Breast epithelium (tissue), 3 donors: ENCODE results near the gene COL4A2.

Experiments
- POLR2A ChIP-seq: fragments of 450-650 bp; IDR thresholded peaks from one replicate; pipeline ENCODE4 v1.6.1; 2016; ENCODE audit warnings: antibody characterized with exemption, mild to moderate bottlenecking, moderate library complexity
- TF ChIP-seq, protein P1 (sequence below), 3 donors: fragments of 450-650 bp; IDR thresholded peaks; one replicate each; pipeline ENCODE4 v1.5.1; 2016 to 2017; ENCODE audit warnings: antibody characterized with exemption in 3 of 3, mild to moderate bottlenecking in 3 of 3, moderate library complexity in 3 of 3

DNA sequence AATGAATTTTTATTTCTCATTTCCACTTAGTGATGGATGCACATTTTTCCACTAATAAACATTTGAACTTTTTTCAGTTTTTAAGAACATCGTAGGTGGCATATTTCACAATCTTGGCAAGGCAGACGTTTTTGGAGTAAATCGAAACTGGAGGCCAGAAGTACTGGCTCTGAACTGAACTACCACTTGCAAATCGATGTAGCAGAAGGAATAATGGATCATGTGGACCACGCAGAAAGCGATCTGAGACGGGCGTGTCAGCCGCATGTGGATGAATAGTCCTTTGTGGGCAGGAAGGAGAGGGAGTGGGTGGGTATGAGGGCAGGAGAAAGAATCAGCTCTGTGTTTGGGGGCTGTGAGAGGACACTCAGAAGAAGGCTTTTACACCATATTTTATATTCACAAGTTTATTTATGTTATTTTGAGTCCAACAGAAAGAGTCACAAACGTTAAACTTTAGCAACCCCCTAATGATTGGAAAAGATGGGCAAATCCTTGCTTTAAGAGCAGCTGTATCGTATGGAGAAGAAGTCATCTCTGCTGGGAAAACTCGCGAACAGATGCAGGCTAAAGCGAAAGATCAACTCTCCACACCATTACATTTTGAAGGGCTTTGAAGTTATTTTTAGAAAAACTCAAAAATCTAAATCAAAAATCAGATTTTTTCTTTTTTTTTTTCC is 90.5 kb downstream of the COL4A2 start:
- TF ChIP-seq POLR2A = no peak
- TF ChIP-seq, protein P1, sequence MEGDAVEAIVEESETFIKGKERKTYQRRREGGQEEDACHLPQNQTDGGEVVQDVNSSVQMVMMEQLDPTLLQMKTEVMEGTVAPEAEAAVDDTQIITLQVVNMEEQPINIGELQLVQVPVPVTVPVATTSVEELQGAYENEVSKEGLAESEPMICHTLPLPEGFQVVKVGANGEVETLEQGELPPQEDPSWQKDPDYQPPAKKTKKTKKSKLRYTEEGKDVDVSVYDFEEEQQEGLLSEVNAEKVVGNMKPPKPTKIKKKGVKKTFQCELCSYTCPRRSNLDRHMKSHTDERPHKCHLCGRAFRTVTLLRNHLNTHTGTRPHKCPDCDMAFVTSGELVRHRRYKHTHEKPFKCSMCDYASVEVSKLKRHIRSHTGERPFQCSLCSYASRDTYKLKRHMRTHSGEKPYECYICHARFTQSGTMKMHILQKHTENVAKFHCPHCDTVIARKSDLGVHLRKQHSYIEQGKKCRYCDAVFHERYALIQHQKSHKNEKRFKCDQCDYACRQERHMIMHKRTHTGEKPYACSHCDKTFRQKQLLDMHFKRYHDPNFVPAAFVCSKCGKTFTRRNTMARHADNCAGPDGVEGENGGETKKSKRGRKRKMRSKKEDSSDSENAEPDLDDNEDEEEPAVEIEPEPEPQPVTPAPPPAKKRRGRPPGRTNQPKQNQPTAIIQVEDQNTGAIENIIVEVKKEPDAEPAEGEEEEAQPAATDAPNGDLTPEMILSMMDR (IDR thresholded peaks at IDR 0.05) = peak in 1 of 3 donors; percentile 13
